ENCODE measurements around the gene AADACL4. TPM values are rescaled to one million over a fixed set of nuclear protein-coding genes. Genes with fewer than 3 reads are reported as not detected.

Gene AADACL4
- total and polyA plus RNA-seq, 2 donors from 2014 or later: 0.16 to 0.58 TPM

DNA sequence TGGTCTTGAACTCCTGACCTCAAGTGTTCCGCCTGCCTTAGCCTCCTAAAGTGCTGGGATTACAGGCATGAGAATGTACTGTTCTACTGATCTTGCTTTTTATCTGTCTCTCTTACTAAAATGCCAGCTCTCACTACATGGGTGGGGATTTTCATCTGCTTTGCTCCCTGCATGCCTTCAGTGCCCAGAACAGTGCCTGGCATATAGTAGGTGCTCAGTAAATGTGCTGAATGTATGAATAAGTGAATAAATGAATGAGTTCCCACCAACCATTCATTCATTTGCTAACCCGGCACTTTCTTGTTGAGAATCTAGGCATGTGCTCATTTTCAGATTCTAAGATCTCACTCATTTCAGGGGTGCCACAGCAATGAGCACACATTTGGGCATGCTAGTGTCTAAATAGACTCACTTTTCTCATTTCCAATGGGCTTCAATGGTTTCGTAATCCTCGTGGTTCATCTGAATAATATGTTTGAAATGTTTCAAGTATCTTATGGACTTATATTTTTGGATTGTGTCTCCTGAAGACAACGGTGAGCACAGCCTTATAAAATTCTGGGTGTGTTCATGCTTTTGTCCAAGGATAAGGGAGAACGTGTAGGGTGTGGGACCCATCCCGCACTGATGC, 33.5 kb upstream of the AADACL4 start:
- peaks cover 0 to 4% (median 0%) of the 10 kb centered on the region in 3 donors for H3K9me3 ChIP-seq (ENCODE audit: control insufficient read depth in 2 of 3, insufficient read depth in 1 of 3, low read length in 3 of 3)
- no peak overlapping the region for H3K4me3 ChIP-seq (ENCODE audit: low read length in 3 of 3)
- no peak for TF ChIP-seq CTCF (IDR thresholded peaks at IDR 0.05; ENCODE audit: borderline replicate concordance, extremely low read depth, insufficient read depth)
- no peaks in the 10 kb centered on the region for H3K27me3 ChIP-seq (ENCODE audit: control insufficient read depth, insufficient read depth, low read length)
- H3K4me1 ChIP-seq (ENCODE audit: control insufficient read depth in 2 of 3, insufficient read depth in 2 of 3, low read depth in 1 of 3, low read length in 3 of 3): peaks cover 0 to 16% (median 3%) of the 10 kb centered on the region in 3 donors
- no peak for FAIRE-seq
- H3K9ac ChIP-seq (ENCODE audit: low read length in 3 of 3): no peak overlapping the region
- no peak for DNase-seq
- no peak overlapping the region for H3K27ac ChIP-seq (ENCODE audit: low read depth in 2 of 2, low read length in 2 of 2)
- intact Hi-C loops (cut with DNase I): no loop called here
- H3K36me3 ChIP-seq (ENCODE audit: control insufficient read depth in 2 of 3, insufficient read depth in 3 of 3, low read length in 3 of 3): peaks cover 6 to 27% (median 12%) of the 10 kb centered on the region in 3 donors

DNA sequence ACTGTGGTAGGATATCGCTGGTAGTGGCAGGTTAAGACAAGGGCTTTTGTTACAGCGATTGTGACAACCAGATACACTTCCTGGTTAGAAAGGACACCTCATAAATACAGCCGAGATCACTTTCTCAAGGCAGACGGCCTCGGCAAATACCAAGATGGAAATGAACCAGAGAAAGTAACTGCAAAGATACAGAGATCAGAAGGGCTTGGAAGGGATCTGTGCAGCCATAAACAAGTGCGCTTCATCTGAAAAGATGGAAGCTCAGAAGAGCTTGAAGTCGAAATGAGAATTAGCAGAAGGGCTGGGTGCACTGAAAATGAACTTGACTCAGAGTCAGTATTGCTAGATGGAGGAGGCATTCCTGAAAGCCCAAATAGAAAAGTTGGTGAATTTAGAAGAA, 32.9 kb upstream of the AADACL4 start:
- peaks cover 0 to 4% (median 0%) of the 10 kb centered on the region in 3 donors for H3K9me3 ChIP-seq (ENCODE audit: control insufficient read depth in 2 of 3, insufficient read depth in 1 of 3, low read length in 3 of 3)
- no peak for TF ChIP-seq CTCF (IDR thresholded peaks at IDR 0.05; ENCODE audit: borderline replicate concordance, extremely low read depth, insufficient read depth)
- no peak overlapping the region for H3K9ac ChIP-seq (ENCODE audit: low read length in 3 of 3)
- FAIRE-seq (no peak), DNase-seq (no peak)
- H3K36me3 ChIP-seq (ENCODE audit: control insufficient read depth in 2 of 3, insufficient read depth in 3 of 3, low read length in 3 of 3): peaks cover 6 to 25% (median 12%) of the 10 kb centered on the region in 3 donors
- no peaks in the 10 kb centered on the region for H3K27me3 ChIP-seq (ENCODE audit: control insufficient read depth, insufficient read depth, low read length)
- no peak overlapping the region for H3K27ac ChIP-seq (ENCODE audit: low read depth in 2 of 2, low read length in 2 of 2)
- H3K4me1 ChIP-seq (ENCODE audit: control insufficient read depth in 2 of 3, insufficient read depth in 2 of 3, low read depth in 1 of 3, low read length in 3 of 3): peaks cover 0 to 16% (median 3%) of the 10 kb centered on the region in 3 donors
- intact Hi-C loops (cut with DNase I): no loop called here
- no peak overlapping the region for H3K4me3 ChIP-seq (ENCODE audit: low read length in 3 of 3)

DNA sequence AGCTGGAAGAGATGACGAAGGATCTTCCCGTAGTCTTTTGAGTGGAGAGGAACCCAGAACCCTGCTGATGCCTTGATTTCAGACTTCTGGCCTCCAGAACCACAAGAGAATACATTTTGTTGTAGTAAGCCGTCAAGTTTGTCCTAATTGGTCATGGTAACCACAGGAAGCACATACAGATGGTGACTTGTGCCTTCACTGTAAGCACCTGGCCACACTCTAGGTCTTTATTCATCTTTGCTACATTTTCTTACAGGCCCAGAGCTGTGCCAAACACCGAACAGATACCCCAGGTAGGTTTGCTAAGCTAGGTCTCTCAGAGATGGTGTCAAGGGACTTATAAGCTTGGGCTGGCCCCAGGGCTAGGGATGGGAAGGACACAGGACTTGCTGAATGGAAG, 30.7 kb upstream of the AADACL4 start:
- Histone ChIP-seq H3K4me3 (ENCODE audit: low read length in 3 of 3) (peak overlapping the region in 1 of 3 donors; percentile 95), H3K27me3 (ENCODE audit: control insufficient read depth, insufficient read depth, low read length) (no peaks in the 10 kb centered on the region), H3K36me3 (ENCODE audit: control insufficient read depth in 2 of 3, insufficient read depth in 3 of 3, low read length in 3 of 3) (peaks cover 6 to 17% (median 12%) of the 10 kb centered on the region in 3 donors), H3K9ac (ENCODE audit: low read length in 3 of 3) (no peak overlapping the region), H3K4me1 (ENCODE audit: control insufficient read depth in 2 of 3, insufficient read depth in 2 of 3, low read depth in 1 of 3, low read length in 3 of 3) (peaks cover 0 to 16% (median 3%) of the 10 kb centered on the region in 3 donors), H3K27ac (ENCODE audit: low read depth in 2 of 2, low read length in 2 of 2) (peak overlapping the region in 1 of 2 donors; percentile 20), H3K9me3 (ENCODE audit: control insufficient read depth in 2 of 3, insufficient read depth in 1 of 3, low read length in 3 of 3) (no peaks in the 10 kb centered on the region)
- FAIRE-seq (no peak), DNase-seq (peak in 1 of 5 donors; percentile 7)
- intact Hi-C loops (cut with DNase I): no loop called here
- TF ChIP-seq CTCF (IDR thresholded peaks at IDR 0.05; ENCODE audit: borderline replicate concordance, extremely low read depth, insufficient read depth): no peak
